ENCODE data around the gene AIRE.
"Not testable (repeated sequence)": the region's sequence is repeated elsewhere in the genome, so short reads cannot be mapped to it uniquely, and the experiment has no call there.

AIRE gene

DNA sequence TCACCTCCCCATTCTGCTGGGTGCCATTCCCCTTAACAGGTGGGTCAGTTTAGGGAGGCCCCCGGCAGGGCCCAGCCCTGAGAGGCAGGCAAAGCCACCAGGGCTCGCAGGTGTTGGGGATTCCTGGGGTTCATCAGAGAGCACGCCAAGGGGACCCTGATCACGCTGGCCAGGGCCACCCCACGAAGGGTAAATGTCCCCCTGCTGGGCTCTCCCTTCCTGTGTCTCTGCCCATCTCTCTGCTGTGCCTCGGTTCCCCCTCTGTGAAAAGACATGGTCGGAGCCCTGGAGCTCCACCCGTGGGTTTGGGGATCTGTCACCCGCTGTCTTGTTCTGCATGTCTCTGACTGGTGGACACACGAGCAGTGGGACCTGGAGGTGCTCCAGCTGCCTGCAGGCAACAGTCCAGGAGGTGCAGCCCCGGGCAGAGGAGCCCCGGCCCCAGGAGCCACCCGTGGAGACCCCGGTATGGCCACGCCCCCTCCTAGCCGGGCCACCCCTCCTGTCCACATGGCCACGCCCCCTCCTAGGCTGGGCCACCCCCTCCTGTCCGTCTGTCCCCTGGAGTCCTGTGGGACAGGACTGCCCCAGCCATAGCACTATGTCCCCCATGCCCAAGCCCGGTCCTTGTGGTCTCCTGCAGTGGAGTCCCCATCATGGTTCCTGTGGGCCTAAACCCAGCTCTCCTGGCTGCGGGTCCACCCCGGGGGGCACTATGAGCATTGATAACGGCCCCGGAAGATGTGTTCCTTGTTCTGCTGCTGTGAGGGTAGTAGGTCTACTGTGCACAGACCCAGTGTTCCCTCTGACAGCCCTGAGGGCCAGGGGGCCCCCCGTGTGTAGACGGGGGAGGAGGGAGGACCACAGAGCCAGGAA lies 6.5 kb downstream of the AIRE start:
- DNase-seq (ENCODE audit: low read depth in 2 of 2), result no peak

DNA sequence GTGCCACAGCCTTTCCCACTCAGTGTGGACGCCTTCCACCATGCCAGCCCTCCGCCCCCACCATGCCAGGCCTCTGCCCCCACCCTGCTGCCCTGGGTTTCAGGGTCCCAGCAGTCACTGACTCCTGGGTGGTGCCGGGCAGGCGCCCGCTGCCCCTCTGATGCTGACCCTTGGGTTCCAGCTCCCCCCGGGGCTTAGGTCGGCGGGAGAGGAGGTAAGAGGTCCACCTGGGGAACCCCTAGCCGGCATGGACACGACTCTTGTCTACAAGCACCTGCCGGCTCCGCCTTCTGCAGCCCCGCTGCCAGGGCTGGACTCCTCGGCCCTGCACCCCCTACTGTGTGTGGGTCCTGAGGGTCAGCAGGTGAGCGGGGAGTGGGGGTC lies 7.1 kb downstream of the AIRE start:
- no peak for DNase-seq (ENCODE audit: low read depth in 2 of 2)

DNA sequence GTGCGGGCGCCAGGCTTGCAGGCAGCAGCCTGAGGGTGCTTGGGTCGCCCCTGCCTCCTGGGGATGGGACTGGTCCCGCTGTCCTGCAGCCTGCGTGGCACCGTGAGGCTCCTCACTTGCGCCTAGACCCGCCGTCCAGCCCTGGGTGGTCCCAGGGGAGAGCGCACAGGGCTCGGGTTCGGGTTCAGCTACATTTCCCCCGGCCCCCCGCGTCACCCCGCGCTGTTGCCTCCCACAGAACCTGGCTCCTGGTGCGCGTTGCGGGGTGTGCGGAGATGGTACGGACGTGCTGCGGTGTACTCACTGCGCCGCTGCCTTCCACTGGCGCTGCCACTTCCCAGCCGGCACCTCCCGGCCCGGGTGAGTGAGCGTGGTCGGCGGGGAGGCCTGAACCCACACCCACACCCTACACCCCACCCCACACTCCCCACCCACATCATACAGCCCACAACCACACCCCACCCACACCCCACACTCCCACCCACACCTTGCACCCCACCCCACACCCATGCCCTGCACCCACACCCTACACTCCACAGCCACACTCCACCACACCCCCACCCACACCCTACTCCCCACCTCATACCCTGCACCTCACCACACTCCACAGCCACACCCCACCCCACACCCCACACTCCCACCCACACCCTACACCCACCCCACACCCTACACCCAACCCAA lies 8.0 kb downstream of the AIRE start:
- DNase-seq (ENCODE audit: low read depth in 2 of 2), result no peak

DNA sequence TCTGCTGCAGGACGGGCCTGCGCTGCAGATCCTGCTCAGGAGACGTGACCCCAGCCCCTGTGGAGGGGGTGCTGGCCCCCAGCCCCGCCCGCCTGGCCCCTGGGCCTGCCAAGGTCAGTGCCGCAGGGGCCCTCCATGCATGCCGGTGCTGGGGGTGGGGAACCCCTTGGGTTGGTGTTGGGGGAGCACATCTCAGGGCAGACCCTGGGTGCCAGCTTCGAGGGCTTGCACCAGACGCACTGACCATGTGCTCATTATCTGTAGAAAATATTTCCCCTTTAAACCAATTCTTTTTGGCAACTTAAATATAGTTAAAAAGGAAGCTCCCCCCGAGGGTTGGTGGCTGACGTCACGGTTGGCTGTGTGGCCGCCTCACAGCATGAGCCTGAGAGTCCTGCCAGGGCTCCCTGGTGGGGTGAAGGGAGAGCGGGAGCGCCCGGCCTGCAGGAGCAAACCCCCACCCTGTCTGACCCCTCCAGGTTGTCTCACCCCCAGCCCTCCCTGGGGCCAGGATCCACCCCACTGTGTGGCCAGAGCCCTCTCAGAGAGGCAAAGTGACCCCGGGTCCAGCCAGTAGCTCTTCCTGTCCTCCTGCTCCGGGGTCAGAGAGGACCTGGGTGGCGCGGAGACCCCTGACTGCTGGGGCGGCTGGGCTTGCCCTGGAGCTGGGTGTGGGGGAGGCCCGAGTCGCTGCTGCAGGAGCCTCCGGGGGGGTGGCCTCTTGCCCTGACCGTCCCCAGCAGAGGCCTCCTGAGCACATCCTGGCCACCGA lies 8.9 kb downstream of the AIRE start:
- no peak for DNase-seq (ENCODE audit: low read depth in 2 of 2)

DNA sequence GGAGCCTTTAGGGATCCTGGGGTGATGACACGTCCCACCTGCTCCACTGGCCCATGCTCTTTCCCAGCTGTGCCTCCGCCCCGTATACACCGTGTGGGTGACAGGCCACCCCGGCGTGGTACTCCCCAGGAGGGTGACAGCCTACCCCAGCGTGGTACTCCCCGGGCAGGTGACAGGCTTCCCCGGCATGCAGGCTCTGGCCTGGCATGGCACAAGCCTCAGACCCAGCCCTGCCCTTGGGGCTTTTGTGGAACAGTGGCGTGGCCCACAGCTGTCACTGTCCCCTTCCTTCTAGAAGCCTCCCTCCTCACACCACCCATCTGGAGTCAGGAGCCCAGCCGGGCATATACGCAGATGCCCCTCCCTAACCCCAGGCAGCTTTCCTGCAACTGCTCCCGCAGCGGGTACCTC lies 9.5 kb downstream of the AIRE start:
- no peak for DNase-seq (ENCODE audit: low read depth in 2 of 2)

DNA sequence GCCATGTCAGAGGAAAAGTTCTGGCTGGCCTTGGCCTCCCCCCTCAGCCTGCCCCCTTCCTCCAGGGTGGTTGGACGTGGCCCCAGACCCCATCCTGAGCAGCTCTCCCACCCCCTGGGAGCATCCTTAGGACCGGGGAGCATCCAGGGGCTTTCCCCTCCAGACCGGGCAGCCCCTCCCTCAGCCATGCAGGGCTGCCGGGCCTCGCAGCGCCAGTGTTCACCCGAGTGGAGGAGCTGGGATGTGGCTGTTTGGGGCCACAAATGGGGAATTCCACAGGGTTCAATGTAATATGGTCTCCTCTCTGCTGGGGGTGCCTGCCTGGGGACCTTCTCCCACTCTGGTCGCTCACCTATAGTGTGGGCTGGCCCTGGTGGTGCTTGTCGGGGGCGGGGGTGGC lies 10.0 kb downstream of the AIRE start:
- no peak for DNase-seq (ENCODE audit: low read depth in 2 of 2)

DNA sequence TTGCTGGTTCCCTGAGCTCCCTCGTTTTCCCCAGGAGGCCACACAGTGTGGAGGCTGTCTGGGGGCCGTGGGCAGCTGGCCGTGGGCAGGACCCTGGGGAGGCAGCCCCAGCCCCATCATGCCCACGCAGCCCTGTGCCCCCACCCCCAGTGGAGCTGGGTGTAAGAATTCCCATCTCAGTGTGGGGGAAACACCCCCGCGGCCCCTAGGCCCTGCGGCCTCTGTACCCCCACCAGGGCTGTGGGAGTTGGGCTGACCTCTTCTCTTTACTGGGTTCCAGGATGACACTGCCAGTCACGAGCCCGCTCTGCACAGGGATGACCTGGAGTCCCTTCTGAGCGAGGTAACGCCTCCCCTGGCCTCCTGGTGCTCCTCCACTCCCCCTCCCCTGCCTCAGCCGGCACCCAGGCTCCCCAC lies 10.4 kb downstream of the AIRE start:
- no peak for DNase-seq (ENCODE audit: low read depth in 2 of 2)

DNA sequence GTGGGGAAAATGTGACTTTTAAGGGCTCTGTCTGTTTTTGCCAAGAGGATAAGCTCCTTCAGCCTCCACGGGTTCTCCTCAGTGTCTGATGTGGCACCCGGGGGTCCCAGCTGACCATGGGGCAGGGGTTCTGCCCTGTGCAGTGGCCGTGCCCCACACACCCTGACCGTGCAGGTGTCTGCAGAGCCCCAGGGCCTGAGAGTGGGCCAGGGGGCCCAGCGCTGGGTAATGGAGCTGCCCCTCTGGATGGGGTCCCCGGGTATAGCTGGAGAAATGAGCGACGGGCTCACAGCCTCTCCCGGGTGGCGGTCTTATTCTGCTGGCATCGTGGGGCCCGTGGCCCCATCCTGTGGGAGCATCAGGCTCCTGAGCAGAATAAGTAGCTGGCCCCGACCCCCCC lies 11.2 kb downstream of the AIRE start:
- no peak for DNase-seq (ENCODE audit: low read depth in 2 of 2)

DNA sequence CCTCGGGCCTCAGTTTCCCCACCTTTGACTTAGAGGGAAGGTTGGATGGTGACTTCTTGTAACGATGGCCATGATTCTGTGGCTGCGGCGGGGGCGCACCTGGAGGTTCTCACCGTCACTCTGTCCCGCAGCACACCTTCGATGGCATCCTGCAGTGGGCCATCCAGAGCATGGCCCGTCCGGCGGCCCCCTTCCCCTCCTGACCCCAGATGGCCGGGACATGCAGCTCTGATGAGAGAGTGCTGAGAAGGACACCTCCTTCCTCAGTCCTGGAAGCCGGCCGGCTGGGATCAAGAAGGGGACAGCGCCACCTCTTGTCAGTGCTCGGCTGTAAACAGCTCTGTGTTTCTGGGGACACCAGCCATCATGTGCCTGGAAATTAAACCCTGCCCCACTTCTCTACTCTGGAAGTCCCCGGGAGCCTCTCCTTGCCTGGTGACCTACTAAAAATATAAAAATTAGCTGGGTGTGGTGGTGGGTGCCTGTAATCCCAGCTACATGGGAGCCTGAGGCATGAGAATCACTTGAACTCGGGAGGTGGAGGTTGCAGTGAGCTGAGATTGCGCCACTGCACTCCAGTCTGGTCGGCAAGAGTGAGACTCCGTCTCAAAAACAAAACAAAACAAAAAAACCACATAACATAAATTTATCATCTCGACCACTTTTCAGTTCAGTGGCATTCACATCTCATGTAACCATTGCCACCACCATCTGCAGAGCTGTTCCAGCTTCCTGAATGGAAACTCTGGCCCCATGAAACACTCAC lies 12.0 kb downstream of the AIRE start:
- DNase-seq (ENCODE audit: low read depth in 2 of 2), result peak; percentile 64 to 70

DNA sequence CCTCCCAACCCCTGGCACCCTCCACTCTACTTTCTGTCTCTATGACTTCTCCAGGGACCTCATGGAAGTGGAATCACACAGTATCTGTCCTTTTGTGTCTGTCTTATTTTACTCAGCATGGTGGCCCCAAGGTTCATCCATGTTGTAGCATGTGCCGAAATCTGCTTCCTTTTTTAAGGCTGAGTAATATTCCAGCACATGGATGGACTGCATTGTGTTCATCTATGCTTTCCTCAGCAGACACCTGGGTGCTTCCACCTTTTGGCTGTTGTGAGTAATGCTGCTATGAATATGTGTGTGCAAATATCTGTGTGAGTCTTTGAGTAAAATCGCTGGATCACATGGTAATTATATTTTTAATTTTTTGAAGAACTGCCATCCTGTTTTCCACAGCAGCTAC lies 12.6 kb downstream of the AIRE start:
- no peak for DNase-seq (ENCODE audit: low read depth in 2 of 2)

DNA sequence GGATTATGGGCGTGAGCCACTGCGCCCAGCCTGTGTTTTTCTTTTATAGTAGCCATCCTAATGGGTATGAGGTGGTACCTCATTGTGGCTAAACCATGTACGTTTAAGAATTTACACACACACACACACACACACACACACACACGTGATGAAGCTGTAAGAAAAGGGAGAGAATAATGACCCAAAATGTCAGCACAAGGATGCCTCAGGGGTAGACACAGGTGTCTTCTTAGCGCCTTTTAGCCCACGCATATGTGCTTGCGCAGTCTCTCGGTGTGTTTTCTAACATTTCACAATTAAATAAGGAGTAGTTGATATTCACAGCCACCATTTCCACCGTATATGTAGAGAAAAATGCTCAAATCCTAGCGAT lies 13.4 kb downstream of the AIRE start:
- no peak for DNase-seq (ENCODE audit: low read depth in 2 of 2)

DNA sequence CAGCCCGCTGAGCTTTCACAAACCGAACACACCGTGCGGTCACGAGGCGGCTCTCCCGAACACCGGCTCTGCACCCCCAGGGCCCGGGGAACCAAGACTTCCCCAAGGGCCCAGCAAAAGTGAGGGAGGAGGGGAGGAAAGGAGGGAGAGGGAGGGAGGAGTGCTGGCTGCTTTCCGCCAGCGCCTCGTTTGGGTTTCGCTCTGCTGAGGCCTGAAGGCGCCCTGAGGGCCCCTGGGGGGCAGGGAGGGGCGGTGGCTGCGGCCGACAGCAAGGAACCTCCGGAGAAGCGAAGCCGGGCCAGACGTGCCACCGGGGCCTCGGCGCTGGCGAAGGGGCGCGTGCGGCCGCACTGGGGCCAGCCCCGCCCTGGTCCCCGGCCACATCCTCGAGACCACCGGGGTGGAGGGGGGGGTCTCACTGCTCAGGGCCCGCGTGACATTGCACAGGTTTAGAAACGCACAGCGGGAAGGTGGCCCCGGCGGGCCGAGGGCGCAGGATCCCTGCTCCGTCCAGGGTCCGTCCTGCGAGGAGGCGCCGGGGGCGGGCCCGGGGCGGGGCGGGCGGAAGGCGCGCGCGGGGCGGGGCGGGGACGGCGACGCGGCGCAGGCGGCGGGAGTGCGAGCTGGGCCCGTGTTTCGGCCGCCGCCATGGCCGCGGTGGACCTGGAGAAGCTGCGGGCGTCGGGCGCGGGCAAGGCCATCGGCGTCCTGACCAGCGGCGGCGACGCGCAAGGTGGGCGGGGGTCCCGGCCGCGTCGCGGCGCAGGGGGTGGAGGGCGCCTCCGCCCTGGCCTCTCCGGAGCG lies 14.0 kb downstream of the AIRE start, which contains the start of gene PFKL:
TSS of gene PFKL (plus strand) at position 596 of the 804 bp plus-strand sequence. CDS start at position 649, 53 bp downstream.
- peak; percentile 45 to 63 for DNase-seq (ENCODE audit: low read depth in 2 of 2)

DNA sequence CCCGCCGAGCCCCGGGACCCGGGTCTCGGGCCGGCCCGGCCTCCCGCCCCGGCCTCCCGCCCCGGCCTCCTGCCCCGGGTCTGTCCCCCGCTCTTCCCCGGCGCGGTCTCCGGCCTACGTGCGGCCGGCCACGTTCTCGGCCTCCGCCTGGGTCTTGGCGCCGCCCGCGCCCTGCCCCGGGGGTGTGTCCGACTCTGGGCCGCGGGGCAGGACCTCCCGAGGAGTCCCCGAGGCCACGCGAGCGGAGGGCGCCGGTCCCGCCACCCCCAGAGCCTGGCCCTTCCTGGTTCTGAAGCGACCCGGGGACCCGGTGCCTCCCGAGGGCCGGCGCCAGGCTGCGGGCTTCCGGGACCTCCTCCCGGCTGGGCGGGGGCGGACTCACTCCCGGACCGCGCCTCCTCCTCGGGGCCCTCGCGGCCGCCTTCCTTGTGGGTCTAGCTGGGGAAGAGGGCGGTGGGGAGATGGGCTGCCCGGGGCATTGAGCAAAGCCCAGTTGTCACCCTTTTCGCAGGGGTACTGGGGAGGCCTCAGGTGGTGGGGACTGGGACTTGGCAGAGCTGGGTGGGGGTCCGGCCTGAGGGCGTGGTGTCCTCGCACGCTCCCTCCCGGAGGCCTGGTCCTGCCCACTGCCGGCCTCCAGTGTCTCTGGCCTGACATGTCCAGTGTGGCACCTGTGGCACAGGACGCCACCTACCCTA lies 14.7 kb downstream of the AIRE start:
- DNase-seq (ENCODE audit: low read depth in 2 of 2), result peak; percentile 29 to 64

DNA sequence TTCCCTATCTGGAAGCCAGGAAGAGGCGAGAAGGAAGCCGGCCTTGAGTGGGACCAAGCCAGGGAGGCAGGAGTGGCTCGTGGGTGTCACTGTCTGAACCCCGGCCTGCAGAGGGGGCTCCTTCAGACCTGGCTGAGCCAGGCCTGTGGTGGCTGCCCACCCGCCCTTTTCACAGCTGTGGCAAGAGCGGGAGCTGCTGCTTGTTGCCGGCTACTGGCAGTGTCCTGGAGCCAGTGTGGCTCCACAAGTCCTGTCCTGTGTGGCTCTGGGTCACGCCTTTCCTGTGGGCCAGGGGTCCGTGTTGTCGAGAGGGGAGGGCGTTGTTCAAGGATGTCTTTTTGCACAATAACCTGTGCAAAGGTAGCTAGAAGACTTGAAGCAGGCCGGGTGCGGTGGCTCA lies 15.5 kb downstream of the AIRE start:
- no peak for DNase-seq (ENCODE audit: low read depth in 2 of 2)

DNA sequence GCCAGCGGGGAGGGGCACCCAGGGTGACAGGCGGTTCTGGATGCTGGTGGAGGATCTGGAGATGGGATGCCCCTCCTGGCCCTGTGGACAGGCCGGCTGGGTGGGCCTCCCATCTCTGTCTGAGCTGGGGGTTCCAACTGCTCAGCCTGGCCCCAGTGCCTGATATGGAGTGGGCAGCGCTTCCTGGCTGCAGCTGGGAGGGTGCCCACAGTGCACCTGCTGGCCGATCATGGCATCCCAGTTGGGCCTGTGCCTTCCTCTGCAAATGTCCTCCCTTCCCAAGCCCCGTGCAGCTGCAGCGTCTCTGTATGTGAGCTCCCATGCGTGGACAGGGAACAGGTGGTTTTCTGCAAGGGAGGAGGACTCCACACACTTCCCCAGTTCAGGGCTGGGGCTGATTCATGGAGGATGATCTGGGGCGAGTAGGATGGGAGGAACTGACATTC lies 16.3 kb downstream of the AIRE start:
- no peak for DNase-seq (ENCODE audit: low read depth in 2 of 2)

DNA sequence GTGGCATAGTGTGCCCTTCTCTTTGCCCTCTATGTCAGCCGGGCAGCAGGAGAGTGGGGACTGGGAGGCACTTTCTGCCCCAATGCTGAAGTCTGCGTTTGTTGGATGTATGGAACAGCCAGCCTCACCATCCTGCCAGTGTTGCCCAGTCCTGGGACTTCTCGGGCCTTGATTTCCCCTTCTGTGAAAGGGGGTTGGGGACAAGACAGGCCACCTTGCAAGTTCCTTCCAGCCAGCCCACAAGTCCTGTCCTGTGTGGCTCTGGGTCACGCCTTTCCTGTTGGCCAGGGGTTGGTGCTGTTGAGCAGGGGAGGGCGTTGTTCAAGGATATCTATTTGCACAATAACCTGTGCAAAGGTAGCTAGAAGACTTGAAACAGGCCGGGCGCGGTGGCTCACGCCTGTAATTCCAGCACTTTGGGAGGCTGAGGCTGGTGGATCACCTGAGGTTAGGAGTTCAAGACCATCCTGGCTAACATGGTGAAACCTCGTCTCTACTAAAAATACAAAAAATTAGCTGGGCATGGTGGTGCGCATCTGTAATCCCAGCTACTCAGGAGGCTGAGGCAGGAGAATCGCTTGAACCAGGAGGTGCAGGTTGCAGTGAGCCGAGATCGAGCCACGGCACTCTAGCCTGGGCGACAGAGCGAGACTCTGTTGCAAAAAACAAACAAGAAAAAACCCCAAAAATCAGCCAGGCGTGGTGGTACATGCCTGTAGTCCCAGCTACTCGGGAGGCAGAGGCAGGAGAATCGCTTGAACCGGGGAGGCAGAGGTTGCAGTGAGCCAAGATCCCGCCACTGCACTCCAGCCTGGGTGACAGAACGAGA lies 17.1 kb downstream of the AIRE start:
- DNase-seq (ENCODE audit: low read depth in 2 of 2), result not testable (repeated sequence)

DNA sequence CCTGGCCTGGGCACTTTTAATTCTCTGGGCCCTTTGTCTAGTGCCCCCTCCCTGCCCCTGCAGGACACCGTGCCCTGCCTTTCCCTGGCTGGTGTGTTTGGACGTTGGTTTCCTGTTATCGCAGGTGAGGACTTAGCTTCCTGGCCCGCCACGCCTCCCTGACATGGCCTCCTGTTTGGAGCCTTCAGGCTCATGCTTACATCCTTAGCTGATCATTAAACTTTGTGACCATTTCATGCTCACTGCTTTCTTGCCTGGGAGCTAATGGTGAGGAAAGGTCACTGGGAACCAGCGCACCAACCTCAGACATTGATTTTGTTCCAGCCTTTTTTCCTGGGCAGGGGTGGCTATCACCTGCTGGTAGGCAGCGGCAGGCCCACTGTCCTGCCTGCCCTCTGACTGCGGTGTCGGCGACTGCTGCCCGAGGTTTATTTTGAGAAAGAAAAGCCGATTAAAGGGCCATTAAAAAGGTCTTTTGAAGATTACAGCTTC lies 17.9 kb downstream of the AIRE start:
- DNase-seq (ENCODE audit: low read depth in 2 of 2), result no peak

DNA sequence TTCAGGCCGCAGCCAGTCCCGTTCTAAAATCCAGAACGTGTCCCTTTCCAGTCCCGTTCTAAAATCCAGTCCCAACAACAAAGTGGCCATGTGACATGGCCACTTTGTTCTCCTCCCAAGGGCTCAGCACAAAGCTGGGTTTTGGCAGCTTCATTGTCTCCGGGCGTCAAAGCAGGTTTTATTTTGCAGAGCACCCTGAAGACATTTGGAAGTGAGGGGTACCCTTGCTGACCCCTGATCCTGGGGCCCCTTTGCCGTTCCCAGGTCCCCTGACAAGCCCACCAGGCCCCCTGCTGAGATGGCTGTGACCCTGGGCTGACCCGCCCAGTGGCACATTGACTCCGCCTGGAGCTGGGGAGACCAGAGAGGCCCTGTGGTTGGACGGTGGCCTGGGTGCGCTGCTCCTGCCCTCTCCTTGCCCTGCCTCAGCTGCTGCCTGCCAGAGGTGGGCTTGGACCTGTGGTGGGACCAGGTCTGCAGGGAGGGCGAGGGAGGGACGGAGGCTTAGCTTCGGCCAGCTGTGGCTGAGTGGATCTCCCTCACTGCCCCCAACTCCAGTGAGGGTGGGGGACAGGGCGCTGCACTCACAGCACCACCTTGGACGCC lies 18.4 kb downstream of the AIRE start:
- DNase-seq (ENCODE audit: low read depth in 2 of 2), result no peak

DNA sequence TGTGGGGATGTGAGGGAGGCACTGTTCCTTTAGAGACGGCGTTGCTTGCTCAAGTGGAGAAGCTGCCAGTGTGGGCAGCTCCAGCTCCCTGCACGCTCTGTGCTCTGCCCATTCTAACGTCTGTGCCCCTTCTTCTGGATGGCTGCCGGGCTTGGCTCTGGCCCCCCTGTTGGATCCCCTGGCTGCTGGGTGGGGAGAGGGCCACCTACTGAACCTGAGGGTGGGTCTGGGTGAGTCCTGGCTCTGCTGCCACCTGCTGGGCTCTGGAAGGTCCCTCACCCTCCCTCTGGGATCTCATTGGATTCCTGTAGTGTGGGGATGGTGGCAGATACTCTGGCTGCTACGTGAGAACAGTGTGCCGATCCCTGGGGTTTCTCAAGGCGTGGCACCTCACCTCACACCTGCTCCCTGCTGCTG lies 19.2 kb downstream of the AIRE start:
- peak; percentile 29 to 39 for DNase-seq (ENCODE audit: low read depth in 2 of 2)
